Measurements from ENCODE around the gene PIWIL4.
"Not testable (repeated sequence)": the region's sequence is repeated elsewhere in the genome, so short reads cannot be mapped to it uniquely, and the experiment has no call there.

The PIWIL4 gene

GRCh38 chr11:94613120-94613519, 46.0 kb downstream of the PIWIL4 start:
- H3K27me3 ChIP-seq (ENCODE audit: low read length), result no peaks in the 10 kb centered on the region
- TF ChIP-seq EZH2phosphoT487 (conservative IDR thresholded peaks at IDR 0.05; ENCODE audit: low read length), result no peak
- no peak for TF ChIP-seq CTCF (IDR thresholded peaks at IDR 0.05; ENCODE audit: insufficient read depth, low read length, poor library complexity, severe bottlenecking)
- no peaks in the 10 kb centered on the region for H3K9me2 ChIP-seq (replicated peaks; ENCODE audit: insufficient read depth, low read length)
- H3K4me3 ChIP-seq (ENCODE audit: insufficient read depth, low read length, poor library complexity, severe bottlenecking), result no peak overlapping the region
- H4K20me1 ChIP-seq (ENCODE audit: low read depth, low read length), result no peaks in the 10 kb centered on the region
- no peaks in the 10 kb centered on the region for H3K36me3 ChIP-seq (ENCODE audit: low read length)
- H3K27ac ChIP-seq (ENCODE audit: low read depth, low read length), result no peak overlapping the region
- H3F3A ChIP-seq (ENCODE audit: insufficient read depth), result no peaks in the 10 kb centered on the region
- H3K4me2 ChIP-seq (ENCODE audit: low read depth, low read length, poor library complexity, severe bottlenecking), result no peak overlapping the region
- no peak overlapping the region for H2AFZ ChIP-seq (ENCODE audit: low read depth, low read length, severe bottlenecking)
- no peak overlapping the region for H3K9ac ChIP-seq (ENCODE audit: low read length)
- H3K79me2 ChIP-seq (ENCODE audit: insufficient read depth, low read length), result no peaks in the 10 kb centered on the region
- H3K9me3 ChIP-seq (ENCODE audit: insufficient read depth, low read length), result no peaks in the 10 kb centered on the region

- no peaks in the 10 kb centered on the region for H3K9me2 ChIP-seq (replicated peaks; ENCODE audit: insufficient read depth, low read length)
- no peak overlapping the region for H3K9ac ChIP-seq (ENCODE audit: low read length)
- no peaks in the 10 kb centered on the region for H3K79me2 ChIP-seq (ENCODE audit: insufficient read depth, low read length)
- TF ChIP-seq CTCF (IDR thresholded peaks at IDR 0.05; ENCODE audit: insufficient read depth, low read length, poor library complexity, severe bottlenecking) (peak; percentile 28), EZH2phosphoT487 (conservative IDR thresholded peaks at IDR 0.05; ENCODE audit: low read length) (no peak)
- H4K20me1 ChIP-seq (ENCODE audit: low read depth, low read length), result no peaks in the 10 kb centered on the region
- H2AFZ ChIP-seq (ENCODE audit: low read depth, low read length, severe bottlenecking), result no peak overlapping the region
- no peak overlapping the region for H3K4me3 ChIP-seq (ENCODE audit: insufficient read depth, low read length, poor library complexity, severe bottlenecking)
- no peaks in the 10 kb centered on the region; the same call in 1 of the 2 replicates for H3K9me3 ChIP-seq (ENCODE audit: insufficient read depth, low read length)
- no peaks in the 10 kb centered on the region for H3K27me3 ChIP-seq (ENCODE audit: low read length)
- no peaks in the 10 kb centered on the region for H3K36me3 ChIP-seq (ENCODE audit: low read length)
- no peak overlapping the region for H3K27ac ChIP-seq (ENCODE audit: low read depth, low read length)
- H3F3A ChIP-seq (ENCODE audit: insufficient read depth), result no peaks in the 10 kb centered on the region
- no peak overlapping the region for H3K4me2 ChIP-seq (ENCODE audit: low read depth, low read length, poor library complexity, severe bottlenecking)
Measured at GRCh38 chr11:94623120-94623735, 56.1 kb downstream of the PIWIL4 start.

- not testable (repeated sequence) for H3K27ac ChIP-seq (ENCODE audit: low read depth, low read length); H3K9me3 ChIP-seq (ENCODE audit: insufficient read depth, low read length); H3K36me3 ChIP-seq (ENCODE audit: low read length); H3K79me2 ChIP-seq (ENCODE audit: insufficient read depth, low read length); H3K27me3 ChIP-seq (ENCODE audit: low read length); H3F3A ChIP-seq (ENCODE audit: insufficient read depth); H3K9me2 ChIP-seq (replicated peaks; ENCODE audit: insufficient read depth, low read length); H4K20me1 ChIP-seq (ENCODE audit: low read depth, low read length); H3K4me3 ChIP-seq (ENCODE audit: insufficient read depth, low read length, poor library complexity, severe bottlenecking); H3K4me2 ChIP-seq (ENCODE audit: low read depth, low read length, poor library complexity, severe bottlenecking); H3K9ac ChIP-seq (ENCODE audit: low read length); H2AFZ ChIP-seq (ENCODE audit: low read depth, low read length, severe bottlenecking)
Measured at GRCh38 chr11:94625422-94625821, 58.3 kb downstream of the PIWIL4 start.

- not testable (repeated sequence) for H3K36me3 ChIP-seq (ENCODE audit: low read length); H4K20me1 ChIP-seq (ENCODE audit: low read depth, low read length); H3K4me3 ChIP-seq (ENCODE audit: insufficient read depth, low read length, poor library complexity, severe bottlenecking); H3K9ac ChIP-seq (ENCODE audit: low read length); H3K9me2 ChIP-seq (replicated peaks; ENCODE audit: insufficient read depth, low read length); H3K27me3 ChIP-seq (ENCODE audit: low read length); H3K4me2 ChIP-seq (ENCODE audit: low read depth, low read length, poor library complexity, severe bottlenecking); H2AFZ ChIP-seq (ENCODE audit: low read depth, low read length, severe bottlenecking); H3K79me2 ChIP-seq (ENCODE audit: insufficient read depth, low read length); H3K9me3 ChIP-seq (ENCODE audit: insufficient read depth, low read length); H3F3A ChIP-seq (ENCODE audit: insufficient read depth); H3K27ac ChIP-seq (ENCODE audit: low read depth, low read length)
Measured at GRCh38 chr11:94627003-94627560, 59.9 kb downstream of the PIWIL4 start.

All from SU-DHL-6 (cell line).